MG63 (cell line): ENCODE results near the gene LCE5A. TPM values are rescaled to one million over a fixed set of nuclear protein-coding genes. Genes with fewer than 3 reads are reported as not detected.
A peak's percentile ranks its signal among the peaks of the same experiment; 100 is the strongest.

Experiments
- DNase-seq: peaks from one replicate; pipeline ENCODE4 v3.0.0-alpha.2; 2020
- H3K27me3 ChIP-seq: fragments of 250-450 bp; sonication (Bioruptor Pico); 2 replicates; pipeline ENCODE4 v1.5.1; 2020; ENCODE audit warnings: mild to moderate bottlenecking, moderate library complexity
- H3K36me3 ChIP-seq: fragments of 250-450 bp; sonication (Bioruptor Pico); 2 replicates; pipeline ENCODE4 v1.5.1; 2020; ENCODE audit warnings: mild to moderate bottlenecking, moderate library complexity
- H3K4me3 ChIP-seq: fragments of 250-450 bp; sonication (Bioruptor Pico); 2 replicates; pipeline ENCODE4 v1.5.1; 2020; ENCODE audit warnings: mild to moderate bottlenecking, moderate library complexity
- H3K9me3 ChIP-seq: fragments of 250-450 bp; sonication (Bioruptor Pico); 2 replicates; pipeline ENCODE4 v1.5.1; 2020; ENCODE audit warnings: mild to moderate bottlenecking, moderate library complexity
- total RNA-seq: library from RNA; depleted of rRNA; stranded (reverse); fragments of >200 nt; shearing (Covaris generic); gene quantifications from 2 replicates; pipeline ENCODE4 v1.2.3, GENCODE V29; 2014; ENCODE audit warnings: low replicate concordance

The LCE5A gene
- total RNA-seq, 1 experiment from 2014 or later, result not detected

GRCh38 chr1:152506899-152507498, 3.6 kb upstream of the LCE5A start:
- Histone ChIP-seq H3K36me3 (no peaks in the 10 kb centered on the region), H3K4me3 (no peak overlapping the region), H3K9me3 (no peaks in the 10 kb centered on the region), H3K27me3 (no peaks in the 10 kb centered on the region)
- DNase-seq, result no peak

DNA sequence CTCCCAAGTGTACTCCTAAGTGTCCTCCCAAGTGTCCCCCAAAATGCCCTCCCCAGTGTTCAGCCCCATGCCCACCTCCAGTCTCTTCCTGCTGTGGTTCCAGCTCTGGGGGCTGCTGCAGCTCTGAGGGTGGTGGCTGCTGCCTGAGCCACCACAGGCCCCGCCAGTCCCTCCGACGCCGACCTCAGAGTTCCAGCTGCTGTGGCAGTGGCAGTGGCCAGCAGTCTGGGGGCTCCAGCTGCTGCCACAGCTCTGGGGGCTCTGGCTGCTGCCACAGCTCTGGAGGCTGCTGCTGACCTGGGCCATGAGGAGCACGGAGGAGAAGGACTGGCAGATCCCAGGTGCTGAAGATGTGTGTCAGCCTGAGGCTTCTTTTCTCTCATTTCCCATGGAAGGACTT, 993 bp downstream of the LCE5A start:
- Histone ChIP-seq H3K9me3 (no peaks in the 10 kb centered on the region), H3K4me3 (no peak overlapping the region), H3K27me3 (peaks cover 2% of the 10 kb centered on the region; the same call in 1 of the 2 replicates), H3K36me3 (no peaks in the 10 kb centered on the region)
- no peak for DNase-seq

GRCh38 chr1:152513081-152513480, 2.5 kb downstream of the LCE5A start:
- no peaks in the 10 kb centered on the region for H3K36me3 ChIP-seq

DNA sequence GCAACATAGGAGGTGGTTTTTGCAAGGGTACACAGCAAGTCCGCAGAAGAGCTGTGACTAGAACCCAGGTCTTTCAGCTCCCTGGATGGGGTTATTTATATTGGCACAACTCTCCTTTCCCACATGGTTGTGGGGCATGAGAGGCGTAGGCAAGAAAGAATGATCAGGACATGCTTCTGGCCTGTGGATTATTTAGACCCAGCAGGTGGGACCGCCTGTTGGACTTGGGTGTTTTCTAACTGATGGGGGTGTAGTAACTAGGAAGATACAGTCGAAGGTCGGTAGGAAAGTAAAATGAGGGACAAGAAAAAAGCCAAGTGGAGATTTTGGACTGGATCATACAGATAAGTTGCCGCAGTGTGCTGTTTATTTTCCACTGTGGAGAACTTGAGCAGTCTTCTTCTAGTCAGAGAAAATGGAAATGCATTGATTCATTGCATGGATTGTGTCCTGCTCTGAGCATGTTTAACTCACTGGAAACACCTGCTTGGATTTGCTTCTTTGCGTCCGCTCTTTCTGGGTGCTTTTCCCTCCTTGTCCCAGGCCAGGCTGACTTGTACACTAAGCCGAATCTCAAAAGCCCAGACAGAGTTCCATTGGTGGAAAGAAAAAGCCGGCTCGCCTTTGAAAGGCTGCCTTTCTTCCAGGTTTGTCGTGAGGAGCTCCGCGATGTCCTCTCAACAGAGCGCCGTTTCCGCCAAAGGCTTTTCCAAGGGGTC, 4.3 kb downstream of the LCE5A start:
- DNase-seq, result no peak
- Histone ChIP-seq H3K4me3 (peak overlapping the region; percentile 20; the same call in 1 of the 2 replicates), H3K27me3 (peaks cover 2% of the 10 kb centered on the region; the same call in 1 of the 2 replicates), H3K9me3 (no peaks in the 10 kb centered on the region), H3K36me3 (no peaks in the 10 kb centered on the region)

More at GRCh38 chr1:152513081-152513480, 2.5 kb downstream of the LCE5A start:
- peaks cover 2% of the 10 kb centered on the region; the same call in 1 of the 2 replicates for H3K27me3 ChIP-seq
- DNase-seq, result no peak
- H3K9me3 ChIP-seq, result no peaks in the 10 kb centered on the region
- no peak overlapping the region for H3K4me3 ChIP-seq

- DNase-seq, result peak; percentile 58
- Histone ChIP-seq H3K36me3 (no peaks in the 10 kb centered on the region), H3K4me3 (peak overlapping the region; percentile 20; the same call in 1 of the 2 replicates), H3K9me3 (no peaks in the 10 kb centered on the region), H3K27me3 (peaks cover 2% of the 10 kb centered on the region; the same call in 1 of the 2 replicates)
Observed at GRCh38 chr1:152515434-152515783, 4.8 kb downstream of the LCE5A start.

- Histone ChIP-seq H3K4me3 (no peak overlapping the region), H3K36me3 (no peaks in the 10 kb centered on the region), H3K9me3 (no peaks in the 10 kb centered on the region), H3K27me3 (peaks cover 2% of the 10 kb centered on the region; the same call in 1 of the 2 replicates)
- no peak for DNase-seq
Observed at GRCh38 chr1:152516082-152516481, 5.5 kb downstream of the LCE5A start.

DNA sequence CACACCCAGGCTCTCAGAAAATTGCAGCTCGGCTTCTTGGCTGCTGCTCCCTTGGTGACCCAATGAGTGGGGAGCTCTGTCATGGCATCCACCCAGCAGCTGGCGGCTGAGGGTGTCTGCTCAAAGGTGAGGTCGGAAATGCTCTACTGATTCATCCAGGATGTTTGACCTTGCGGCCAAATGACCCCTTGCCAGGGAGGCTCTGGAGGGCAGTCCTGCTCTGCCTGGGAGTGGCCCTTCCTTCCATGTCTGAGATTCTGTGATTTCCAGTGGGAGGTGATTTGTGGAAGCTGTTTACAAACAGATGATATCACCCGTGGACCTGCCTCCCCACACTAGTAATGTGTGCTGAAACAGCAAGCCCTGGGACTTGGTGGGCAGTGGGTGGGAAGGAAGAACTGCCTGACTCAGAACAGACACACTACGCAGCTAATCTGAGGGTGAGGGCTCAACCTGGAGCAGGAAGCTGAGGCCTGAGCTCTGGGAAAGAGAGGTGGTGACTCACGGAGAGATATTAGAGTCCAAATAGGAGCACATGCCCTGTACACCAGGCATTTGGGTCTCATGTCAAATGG, 6.7 kb downstream of the LCE5A start:
- Histone ChIP-seq H3K9me3 (no peaks in the 10 kb centered on the region), H3K36me3 (no peaks in the 10 kb centered on the region), H3K27me3 (peaks cover 2% of the 10 kb centered on the region; the same call in 1 of the 2 replicates), H3K4me3 (no peak overlapping the region)
- peak; percentile 93 for DNase-seq

DNA sequence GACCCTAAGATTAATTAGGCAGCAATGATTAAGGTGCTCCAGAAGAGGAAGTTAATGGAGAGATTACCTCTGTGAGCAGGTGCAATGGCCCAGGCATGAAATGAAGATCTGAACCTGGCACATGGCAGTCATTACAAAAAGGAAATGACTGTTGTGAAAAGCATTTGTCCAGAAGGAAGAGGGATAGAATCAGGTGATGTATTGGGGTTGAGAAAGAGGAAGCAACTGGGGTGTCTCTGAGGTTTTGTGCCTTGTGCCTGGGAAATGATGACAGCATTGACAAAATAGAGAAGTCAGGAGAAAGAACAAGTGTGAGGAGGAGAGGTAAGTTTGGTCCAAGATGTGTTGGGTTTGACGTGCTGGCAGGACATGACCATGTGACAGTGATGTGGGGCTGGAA, 9.2 kb downstream of the LCE5A start:
- H3K4me3 ChIP-seq, result no peak overlapping the region
- peaks cover 4% of the 10 kb centered on the region; the same call in 1 of the 2 replicates for H3K27me3 ChIP-seq
- H3K9me3 ChIP-seq, result no peaks in the 10 kb centered on the region
- no peaks in the 10 kb centered on the region for H3K36me3 ChIP-seq
- DNase-seq, result no peak

DNA sequence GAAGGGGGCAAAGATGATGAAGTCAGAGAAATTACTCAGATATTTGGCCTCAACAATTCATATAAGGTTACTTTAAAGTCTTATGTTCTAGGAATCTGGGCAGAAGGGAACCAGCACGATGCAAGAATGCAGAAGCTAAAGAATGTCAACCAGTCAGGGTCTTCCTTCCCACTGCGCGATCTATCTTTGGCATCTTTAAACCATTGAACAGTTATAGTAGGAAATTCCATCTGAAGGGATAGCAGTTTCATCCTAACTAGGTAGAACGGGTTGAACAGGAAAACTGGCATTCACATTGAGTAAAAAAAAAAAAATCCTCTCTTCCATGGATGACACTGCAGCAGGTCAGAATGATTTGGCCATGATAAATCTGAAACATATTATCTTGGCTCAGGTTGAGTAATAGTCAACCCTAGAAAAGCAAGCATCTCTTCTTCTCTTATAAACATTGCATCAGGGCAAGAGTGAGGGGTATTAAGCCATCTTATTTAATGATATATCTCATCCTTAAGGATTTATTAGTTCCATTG, 10.0 kb downstream of the LCE5A start:
- DNase-seq, result no peak
- Histone ChIP-seq H3K27me3 (peaks cover 4% of the 10 kb centered on the region; the same call in 1 of the 2 replicates), H3K4me3 (no peak overlapping the region), H3K9me3 (no peaks in the 10 kb centered on the region), H3K36me3 (no peaks in the 10 kb centered on the region)

- H3K36me3 ChIP-seq, result no peaks in the 10 kb centered on the region
- no peaks in the 10 kb centered on the region for H3K9me3 ChIP-seq
- no peak for DNase-seq
- H3K27me3 ChIP-seq, result peaks cover 2% of the 10 kb centered on the region; the same call in 1 of the 2 replicates
- H3K4me3 ChIP-seq, result no peak overlapping the region
Observed at GRCh38 chr1:152525080-152525641, 14.6 kb downstream of the LCE5A start.

- DNase-seq, result peak; percentile 60
- H3K27me3 ChIP-seq, result no peaks in the 10 kb centered on the region; the same call in 1 of the 2 replicates
- no peaks in the 10 kb centered on the region for H3K36me3 ChIP-seq
- no peak overlapping the region for H3K4me3 ChIP-seq
- peaks cover 4% of the 10 kb centered on the region; the same call in 1 of the 2 replicates for H3K9me3 ChIP-seq
Observed at GRCh38 chr1:152533327-152533938, 22.8 kb downstream of the LCE5A start.

DNA sequence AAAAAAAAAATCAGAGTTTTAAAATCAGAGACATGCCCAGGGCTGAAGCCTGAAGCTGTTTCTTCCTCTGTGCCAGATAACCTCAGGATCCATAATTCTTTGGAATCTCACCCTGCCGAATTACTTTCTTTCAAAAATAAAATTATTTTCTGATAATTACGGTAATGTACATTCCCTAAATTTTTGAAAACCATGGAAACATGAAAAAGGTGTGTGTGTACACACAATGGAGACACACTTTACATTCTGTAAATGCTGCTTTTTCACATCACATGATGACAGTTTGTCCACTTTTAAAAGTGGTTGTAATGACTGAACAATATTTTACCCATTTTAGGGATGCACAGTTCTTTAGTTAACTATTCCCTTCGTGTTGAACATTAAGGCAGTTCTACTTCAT, 25.2 kb downstream of the LCE5A start:
- Histone ChIP-seq H3K36me3 (no peaks in the 10 kb centered on the region), H3K9me3 (peaks cover 4% of the 10 kb centered on the region; the same call in 1 of the 2 replicates), H3K4me3 (no peak overlapping the region), H3K27me3 (no peaks in the 10 kb centered on the region; the same call in 1 of the 2 replicates)
- no peak for DNase-seq

GRCh38 chr1:152537496-152537895, 26.9 kb downstream of the LCE5A start:
- H3K36me3 ChIP-seq, result no peaks in the 10 kb centered on the region
- H3K9me3 ChIP-seq, result no peaks in the 10 kb centered on the region
- no peak for DNase-seq
- H3K27me3 ChIP-seq, result peaks cover 2% of the 10 kb centered on the region; the same call in 1 of the 2 replicates
- no peak overlapping the region for H3K4me3 ChIP-seq

DNA sequence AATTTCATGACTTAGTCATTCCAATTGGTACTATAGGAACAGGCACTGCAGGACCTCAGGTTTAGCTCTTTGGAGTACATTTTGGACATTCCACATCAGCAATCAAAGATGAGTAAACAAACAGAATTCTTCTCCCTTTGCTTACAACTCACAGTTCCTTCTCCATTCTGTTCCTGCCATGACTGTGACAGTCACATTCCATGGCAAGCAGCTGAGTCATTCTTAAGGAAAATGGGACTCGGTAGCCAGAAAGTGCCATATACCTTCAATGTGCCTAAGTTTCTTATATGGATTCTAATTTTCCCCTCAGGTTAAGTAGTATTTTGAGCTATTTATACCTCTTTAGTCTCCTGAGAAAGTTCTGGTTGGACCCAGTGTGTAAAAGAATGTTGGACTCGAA, 29.3 kb downstream of the LCE5A start:
- no peak for DNase-seq
- peaks cover 2% of the 10 kb centered on the region; the same call in 1 of the 2 replicates for H3K27me3 ChIP-seq
- H3K36me3 ChIP-seq, result no peaks in the 10 kb centered on the region
- H3K9me3 ChIP-seq, result no peaks in the 10 kb centered on the region
- no peak overlapping the region for H3K4me3 ChIP-seq

GRCh38 chr1:152543820-152544219, 33.2 kb downstream of the LCE5A start:
- Histone ChIP-seq H3K36me3 (no peaks in the 10 kb centered on the region), H3K9me3 (0 out of 2 replicates have a peak, but pooled peaks cover 1% of the 10 kb centered on the region), H3K4me3 (no peak overlapping the region), H3K27me3 (peaks cover 2% of the 10 kb centered on the region; the same call in 1 of the 2 replicates)
- DNase-seq, result peak; percentile 46

DNA sequence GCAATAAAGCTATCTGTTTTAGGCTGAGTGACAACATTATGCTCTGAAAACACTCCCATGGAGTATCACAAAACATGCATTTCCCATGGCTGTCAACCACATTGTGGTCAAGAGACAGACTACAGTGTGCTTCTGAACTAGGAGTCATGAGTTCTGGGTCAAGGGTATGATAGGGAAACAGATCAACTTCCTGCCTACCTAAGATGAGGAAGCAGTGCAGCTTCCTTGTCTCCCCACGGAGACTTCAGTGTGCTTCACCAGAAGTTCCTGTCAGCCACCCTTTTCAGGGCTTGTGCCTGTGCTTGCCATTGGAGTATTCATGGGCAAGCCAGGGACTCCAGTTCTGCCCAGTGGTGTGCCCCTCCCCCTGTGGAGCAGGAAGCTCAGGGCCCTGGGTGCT, 36.1 kb downstream of the LCE5A start:
- no peak for DNase-seq
- 0 out of 2 replicates have a peak, but pooled peaks cover 1% of the 10 kb centered on the region for H3K9me3 ChIP-seq
- H3K4me3 ChIP-seq, result no peak overlapping the region
- no peaks in the 10 kb centered on the region for H3K36me3 ChIP-seq
- no peaks in the 10 kb centered on the region for H3K27me3 ChIP-seq
